ENCODE results near the gene METTL15. TPM values are rescaled to one million over a fixed set of nuclear protein-coding genes. Genes with fewer than 3 reads are reported as not detected.
"Not testable (repeated sequence)": the region's sequence is repeated elsewhere in the genome, so short reads cannot be mapped to it uniquely, and the experiment has no call there.

Gene METTL15
- total RNA-seq, 1 experiment from 2014 or later: 15.2 TPM

- DNase-seq (ENCODE audit: low read depth): peak; percentile 76
Measured at GRCh38 chr11:28110108-28110820, 2.1 kb downstream of the METTL15 start.

- DNase-seq (ENCODE audit: low read depth): peak; percentile 24
Measured at GRCh38 chr11:28110821-28111200, 2.6 kb downstream of the METTL15 start.

DNA sequence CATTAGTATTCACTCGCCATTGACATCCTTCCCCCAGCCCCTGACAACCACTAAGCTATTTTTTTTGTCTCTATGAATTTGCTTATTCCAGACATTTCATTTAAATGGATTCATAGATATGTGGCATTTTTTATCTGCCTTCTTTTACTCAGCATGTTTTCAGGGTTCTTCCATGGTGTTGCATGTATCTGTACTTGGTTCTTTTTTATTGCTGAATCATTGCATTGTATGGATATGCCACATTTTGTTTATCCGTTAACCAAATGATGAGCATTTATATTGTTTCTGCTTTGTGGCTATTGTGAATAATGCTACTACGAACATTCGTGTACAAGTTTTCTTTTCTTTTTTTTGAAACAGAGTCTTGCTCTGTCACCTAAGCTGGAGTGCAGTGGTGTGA, 5.9 kb downstream of the METTL15 start:
- DNase-seq (ENCODE audit: low read depth): no peak

DNA sequence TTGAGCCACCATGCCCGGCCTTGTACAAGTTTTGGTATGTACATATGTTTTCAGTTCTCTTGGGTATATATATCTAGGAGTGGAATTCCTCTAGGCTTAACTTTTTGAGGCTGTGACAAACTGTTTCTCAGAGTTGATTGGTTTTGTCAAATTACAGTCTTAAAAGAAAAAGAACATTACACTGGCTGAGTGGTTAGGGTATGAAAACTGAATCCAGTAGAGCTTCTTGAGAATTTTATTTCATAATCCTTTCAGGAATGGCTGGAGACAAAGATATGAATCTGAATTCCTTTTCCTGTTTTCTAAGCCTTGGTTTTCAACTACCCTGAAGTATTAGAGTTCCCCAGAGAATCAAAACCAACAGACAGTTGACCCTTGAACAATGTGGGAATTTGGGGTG, 6.5 kb downstream of the METTL15 start:
- no peak for DNase-seq (ENCODE audit: low read depth)

GRCh38 chr11:28117712-28118111, 9.5 kb downstream of the METTL15 start:
- no peak for DNase-seq (ENCODE audit: low read depth)

DNA sequence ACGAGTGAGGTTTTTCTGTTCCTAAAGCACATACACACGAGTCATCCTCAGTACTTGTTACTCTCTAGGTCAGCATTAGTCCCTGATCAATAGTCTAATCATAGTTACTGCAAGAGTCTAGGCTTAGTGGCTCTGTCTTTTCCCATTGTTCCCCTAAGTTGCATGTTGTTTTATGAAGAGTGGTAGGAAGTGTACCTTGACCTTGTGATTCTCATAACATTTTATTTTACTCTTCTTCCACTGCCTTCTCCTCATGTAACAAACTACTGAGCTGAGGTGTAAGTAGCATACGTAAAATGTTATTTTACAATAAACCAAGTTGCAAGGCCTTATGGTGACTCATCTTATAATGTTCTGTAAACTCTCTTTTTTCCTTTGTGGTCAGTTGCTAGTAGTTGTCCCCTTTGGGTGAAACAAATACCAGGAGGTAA, 15.0 kb downstream of the METTL15 start:
- DNase-seq (ENCODE audit: low read depth): peak; percentile 71

GRCh38 chr11:28132548-28132947, 24.4 kb downstream of the METTL15 start:
- peak; percentile 47 for DNase-seq (ENCODE audit: low read depth)

DNA sequence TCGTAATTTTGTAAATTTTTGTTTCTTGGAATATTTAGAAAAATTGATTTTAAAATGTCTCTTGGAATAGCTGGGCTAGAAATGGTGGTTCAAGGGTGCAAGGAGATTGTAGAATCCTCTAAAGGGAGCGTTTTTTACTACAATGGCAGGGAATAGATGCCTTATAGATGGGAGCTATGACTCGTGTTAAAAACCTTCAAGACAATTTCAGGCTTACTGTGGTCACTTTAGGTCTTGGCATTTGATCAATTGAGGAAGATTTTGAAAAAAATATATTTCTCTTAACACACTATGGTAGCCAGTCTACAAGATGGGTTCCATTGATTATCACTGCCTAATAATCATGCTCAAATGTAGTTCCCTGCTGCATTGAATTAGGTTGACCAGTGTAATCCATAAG, 25.0 kb downstream of the METTL15 start:
- peak; percentile 51 for DNase-seq (ENCODE audit: low read depth)

DNA sequence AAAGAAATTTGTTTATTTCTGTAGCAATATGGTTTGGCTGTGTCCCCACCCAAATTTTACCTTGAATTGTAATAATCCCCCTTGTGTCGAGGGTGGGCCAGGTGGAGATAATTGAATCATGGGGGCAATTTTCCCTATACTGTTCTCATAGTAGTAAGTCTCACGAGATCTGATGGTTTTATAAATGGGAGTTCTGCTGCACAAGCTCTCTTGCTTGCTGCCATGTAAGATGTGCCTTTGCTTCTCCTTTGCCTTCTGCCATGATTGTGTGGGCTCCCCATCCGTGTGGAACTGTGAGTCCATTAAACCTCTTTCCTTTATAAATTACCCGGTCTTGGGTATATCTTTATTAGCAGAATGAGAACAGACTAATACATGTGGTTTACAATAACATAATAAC, 28.0 kb downstream of the METTL15 start:
- not testable (repeated sequence) for DNase-seq (ENCODE audit: low read depth)

- DNase-seq (ENCODE audit: low read depth): no peak
Measured at GRCh38 chr11:28137366-28137765, 29.2 kb downstream of the METTL15 start.

- no peak for DNase-seq (ENCODE audit: low read depth)
Measured at GRCh38 chr11:28137832-28138231, 29.6 kb downstream of the METTL15 start.

DNA sequence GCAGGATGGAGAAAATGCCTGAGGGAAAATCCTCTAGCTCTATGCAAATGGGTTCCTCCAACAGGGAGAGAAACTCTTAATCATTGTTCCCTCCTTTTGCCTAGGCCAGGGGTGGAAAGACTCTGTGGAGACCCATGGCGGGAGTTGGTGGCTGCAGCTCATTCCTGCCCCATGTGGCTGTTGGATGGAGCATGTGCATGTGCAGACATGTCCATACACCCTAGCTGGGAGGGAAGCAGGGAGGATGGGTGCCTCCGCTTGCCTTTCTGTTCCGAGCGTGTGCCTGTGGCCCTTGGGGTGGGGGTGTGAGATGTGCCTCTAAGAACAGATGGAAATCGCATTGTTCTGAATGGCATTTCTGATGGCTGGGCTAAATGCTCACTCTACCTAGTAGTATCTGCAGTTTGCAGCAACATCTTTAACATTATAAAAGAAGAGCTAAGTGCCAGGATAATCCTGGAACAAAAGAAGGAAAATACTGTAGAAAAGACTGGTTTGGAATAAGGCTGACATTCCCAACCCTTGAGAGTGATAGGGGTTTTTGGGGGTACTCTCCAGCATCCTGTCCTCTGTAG, 31.7 kb downstream of the METTL15 start:
- no peak for DNase-seq (ENCODE audit: low read depth)

DNA sequence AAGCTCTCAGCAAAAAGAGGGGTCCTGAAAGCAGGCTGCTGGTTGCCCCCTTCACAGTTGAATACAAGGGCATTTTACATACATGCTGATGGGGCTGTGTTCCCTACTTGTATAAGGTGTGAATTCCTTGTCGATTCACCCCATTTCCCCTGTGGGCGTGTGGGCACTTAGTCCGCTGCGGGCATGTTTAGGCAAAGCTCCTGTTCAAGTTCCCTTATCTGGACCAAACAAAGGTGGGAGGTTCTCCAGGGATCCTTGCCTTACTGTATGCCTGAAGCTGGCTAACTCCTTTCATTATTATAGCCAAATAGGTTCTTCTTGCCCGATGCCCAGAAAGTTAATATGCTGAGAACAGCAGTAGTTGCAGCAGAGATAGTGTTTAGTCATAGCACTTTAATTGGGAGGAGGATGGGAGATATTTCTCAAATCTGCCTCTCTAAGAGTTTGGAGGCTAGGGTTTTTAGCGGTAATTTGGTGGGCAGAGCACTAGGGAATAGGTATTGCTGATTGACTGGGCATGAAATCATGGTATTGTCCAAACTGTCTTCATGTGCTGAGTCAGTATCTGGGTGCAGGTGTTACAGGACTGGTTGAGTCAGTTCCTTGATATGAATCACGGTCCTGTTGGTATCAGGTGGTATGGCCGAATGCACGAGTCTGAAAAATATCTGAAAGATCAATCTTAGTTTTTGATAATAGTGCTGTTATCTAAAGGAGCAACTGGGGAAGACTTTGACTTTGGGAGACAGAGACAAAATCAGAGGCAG, 32.7 kb downstream of the METTL15 start:
- DNase-seq (ENCODE audit: low read depth): no peak

DNA sequence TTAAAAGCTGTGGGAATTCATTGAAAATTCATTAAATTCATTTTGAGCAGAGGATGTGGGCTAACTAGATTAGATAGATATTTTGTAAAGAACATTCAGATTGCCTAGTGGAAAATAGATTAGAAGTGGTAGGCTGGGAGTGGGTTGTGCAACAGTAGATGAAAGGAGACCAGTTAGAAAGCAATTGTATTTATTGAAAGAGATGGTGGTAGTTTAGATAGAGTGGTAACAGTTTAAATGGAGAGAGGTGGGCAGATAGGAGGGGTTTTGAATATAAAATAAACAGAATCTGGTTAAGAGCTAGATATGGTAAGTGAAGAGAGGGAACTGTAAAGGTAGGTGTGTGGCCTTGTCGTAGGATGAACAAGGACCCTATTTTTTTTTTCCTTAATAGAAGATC, 34.5 kb downstream of the METTL15 start:
- DNase-seq (ENCODE audit: low read depth): no peak

GRCh38 chr11:28144808-28145207, 36.6 kb downstream of the METTL15 start:
- DNase-seq (ENCODE audit: low read depth): peak; percentile 67

- peak; percentile 91 for DNase-seq (ENCODE audit: low read depth)
Measured at GRCh38 chr11:28146123-28146751, 38.0 kb downstream of the METTL15 start.

GRCh38 chr11:28152743-28153142, 44.6 kb downstream of the METTL15 start:
- no peak for DNase-seq (ENCODE audit: low read depth)

GRCh38 chr11:28153586-28153985, 45.4 kb downstream of the METTL15 start:
- DNase-seq (ENCODE audit: low read depth): no peak

GRCh38 chr11:28168718-28169117, 60.5 kb downstream of the METTL15 start:
- no peak for DNase-seq (ENCODE audit: low read depth)

GRCh38 chr11:28169816-28170215, 61.6 kb downstream of the METTL15 start:
- DNase-seq (ENCODE audit: low read depth): peak; percentile 86

DNA sequence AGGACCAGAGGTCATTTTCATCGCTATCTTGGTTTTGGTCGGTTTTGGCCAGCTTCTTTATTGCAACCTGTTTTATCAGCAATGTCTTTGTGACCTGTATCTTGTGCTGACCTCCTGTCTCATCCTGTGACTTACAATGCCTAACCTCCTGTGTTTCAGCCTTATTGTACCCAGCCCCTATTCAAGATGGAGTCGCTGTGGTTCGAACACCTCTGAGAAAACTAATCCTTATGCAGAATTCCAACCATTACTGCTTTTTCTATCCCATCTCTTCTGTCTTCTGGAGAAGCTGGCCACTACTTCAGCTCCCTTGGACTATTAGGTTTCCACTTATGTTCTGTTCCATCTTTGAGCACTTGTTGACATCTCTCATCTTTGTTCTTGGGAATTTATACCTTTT, 62.6 kb downstream of the METTL15 start:
- no peak for DNase-seq (ENCODE audit: low read depth)

GRCh38 chr11:28176351-28176750, 68.2 kb downstream of the METTL15 start:
- DNase-seq (ENCODE audit: low read depth): peak; percentile 47

Measured in LHCN-M2 (cell line).